PC-3 (cell line): ENCODE results near the gene ZMIZ1.

Experiments used
- EZH2 ChIP-seq: fragments of 300-600 bp; sonication (generic); IDR thresholded peaks from one replicate; pipeline ENCODE4 v1.6.1; 2017; ENCODE audit warnings: antibody characterized with exemption, mild to moderate bottlenecking, low read length; ENCODE audit not compliant: unreplicated experiment
- TF ChIP-seq, protein P1 (sequence below): fragments of 300-600 bp; sonication (generic); conservative IDR thresholded peaks from 2 replicates; pipeline ENCODE4 v1.5.1; 2017; ENCODE audit warnings: antibody characterized with exemption, low read depth, mild to moderate bottlenecking, low read length

DNA sequence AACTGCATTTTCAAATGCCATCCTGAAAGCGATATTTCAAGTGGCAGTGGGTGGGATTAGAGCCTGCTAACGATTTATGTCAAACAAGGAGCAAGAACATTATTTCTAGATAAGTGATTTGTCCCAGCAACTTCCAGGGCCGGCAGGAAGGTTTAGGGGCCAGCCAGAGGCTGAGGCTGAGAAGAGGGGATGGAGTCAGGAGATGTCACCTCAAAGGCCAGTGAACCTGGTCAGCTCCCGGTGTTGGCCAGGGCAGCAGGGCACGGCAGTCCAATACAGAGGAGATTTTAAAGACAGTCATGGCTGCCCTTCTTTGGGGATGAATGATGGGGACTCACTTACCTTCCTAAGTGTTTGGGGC is 172.8 kb downstream of the ZMIZ1 start:
- TF ChIP-seq, protein P1, sequence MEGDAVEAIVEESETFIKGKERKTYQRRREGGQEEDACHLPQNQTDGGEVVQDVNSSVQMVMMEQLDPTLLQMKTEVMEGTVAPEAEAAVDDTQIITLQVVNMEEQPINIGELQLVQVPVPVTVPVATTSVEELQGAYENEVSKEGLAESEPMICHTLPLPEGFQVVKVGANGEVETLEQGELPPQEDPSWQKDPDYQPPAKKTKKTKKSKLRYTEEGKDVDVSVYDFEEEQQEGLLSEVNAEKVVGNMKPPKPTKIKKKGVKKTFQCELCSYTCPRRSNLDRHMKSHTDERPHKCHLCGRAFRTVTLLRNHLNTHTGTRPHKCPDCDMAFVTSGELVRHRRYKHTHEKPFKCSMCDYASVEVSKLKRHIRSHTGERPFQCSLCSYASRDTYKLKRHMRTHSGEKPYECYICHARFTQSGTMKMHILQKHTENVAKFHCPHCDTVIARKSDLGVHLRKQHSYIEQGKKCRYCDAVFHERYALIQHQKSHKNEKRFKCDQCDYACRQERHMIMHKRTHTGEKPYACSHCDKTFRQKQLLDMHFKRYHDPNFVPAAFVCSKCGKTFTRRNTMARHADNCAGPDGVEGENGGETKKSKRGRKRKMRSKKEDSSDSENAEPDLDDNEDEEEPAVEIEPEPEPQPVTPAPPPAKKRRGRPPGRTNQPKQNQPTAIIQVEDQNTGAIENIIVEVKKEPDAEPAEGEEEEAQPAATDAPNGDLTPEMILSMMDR = no peak
- TF ChIP-seq EZH2 = no peak
